Measurements from ENCODE around the gene SUFU.

GRCh38 chr10:102517553-102517952, 13.8 kb downstream of the SUFU start:
- no peak for TF ChIP-seq POLR2AphosphoS5 (IDR thresholded peaks at IDR 0.05; ENCODE audit: low read depth)
- TF ChIP-seq, protein P1, sequence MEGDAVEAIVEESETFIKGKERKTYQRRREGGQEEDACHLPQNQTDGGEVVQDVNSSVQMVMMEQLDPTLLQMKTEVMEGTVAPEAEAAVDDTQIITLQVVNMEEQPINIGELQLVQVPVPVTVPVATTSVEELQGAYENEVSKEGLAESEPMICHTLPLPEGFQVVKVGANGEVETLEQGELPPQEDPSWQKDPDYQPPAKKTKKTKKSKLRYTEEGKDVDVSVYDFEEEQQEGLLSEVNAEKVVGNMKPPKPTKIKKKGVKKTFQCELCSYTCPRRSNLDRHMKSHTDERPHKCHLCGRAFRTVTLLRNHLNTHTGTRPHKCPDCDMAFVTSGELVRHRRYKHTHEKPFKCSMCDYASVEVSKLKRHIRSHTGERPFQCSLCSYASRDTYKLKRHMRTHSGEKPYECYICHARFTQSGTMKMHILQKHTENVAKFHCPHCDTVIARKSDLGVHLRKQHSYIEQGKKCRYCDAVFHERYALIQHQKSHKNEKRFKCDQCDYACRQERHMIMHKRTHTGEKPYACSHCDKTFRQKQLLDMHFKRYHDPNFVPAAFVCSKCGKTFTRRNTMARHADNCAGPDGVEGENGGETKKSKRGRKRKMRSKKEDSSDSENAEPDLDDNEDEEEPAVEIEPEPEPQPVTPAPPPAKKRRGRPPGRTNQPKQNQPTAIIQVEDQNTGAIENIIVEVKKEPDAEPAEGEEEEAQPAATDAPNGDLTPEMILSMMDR (conservative IDR thresholded peaks at IDR 0.05; ENCODE audit: low read depth in 2 of 2) = no peak
